ENCODE measurements around the gene GPRC5A. TPM values are rescaled to one million over a fixed set of nuclear protein-coding genes. Genes with fewer than 3 reads are reported as not detected.
A peak's percentile ranks its signal among the peaks of the same experiment; 100 is the strongest.

The GPRC5A gene
- total RNA-seq, 1 donor from 2014 or later: 4.0 TPM

- no peak overlapping the region for H3K27ac Mint-ChIP-seq
- H3K4me1 Mint-ChIP-seq (ENCODE audit: low read depth): no peaks in the 10 kb centered on the region
- no peaks in the 10 kb centered on the region for H3K9me3 Mint-ChIP-seq (ENCODE audit: low read depth)
- no peak for TF ChIP-seq CTCF (IDR thresholded peaks at IDR 0.05; ENCODE audit: unreplicated experiment)
- peaks cover 39% of the 10 kb centered on the region for H3K27me3 Mint-ChIP-seq
- DNase-seq (ENCODE audit: low spot score, unreplicated experiment): no peak
- no peaks in the 10 kb centered on the region for H3K36me3 Mint-ChIP-seq (ENCODE audit: insufficient read depth)
- H3K4me3 Mint-ChIP-seq (ENCODE audit: low read depth): no peak overlapping the region
Observed at GRCh38 chr12:12915656-12916055, 24.3 kb downstream of the GPRC5A start.

GRCh38 chr12:12916135-12916944, 25.0 kb downstream of the GPRC5A start:
- no peaks in the 10 kb centered on the region for H3K36me3 Mint-ChIP-seq (ENCODE audit: insufficient read depth)

GRCh38 chr12:12917517-12917916, 26.2 kb downstream of the GPRC5A start:
- DNase-seq (ENCODE audit: low spot score, unreplicated experiment): no peak
- no peaks in the 10 kb centered on the region for H3K36me3 Mint-ChIP-seq (ENCODE audit: insufficient read depth)
- H3K4me1 Mint-ChIP-seq (ENCODE audit: low read depth): no peaks in the 10 kb centered on the region
- H3K4me3 Mint-ChIP-seq (ENCODE audit: low read depth): no peak overlapping the region
- no peak for TF ChIP-seq CTCF (IDR thresholded peaks at IDR 0.05; ENCODE audit: unreplicated experiment)
- H3K9me3 Mint-ChIP-seq (ENCODE audit: low read depth): no peaks in the 10 kb centered on the region
- no peak overlapping the region for H3K27ac Mint-ChIP-seq
- H3K27me3 Mint-ChIP-seq: peaks cover 32% of the 10 kb centered on the region

More at GRCh38 chr12:12916135-12916944, 25.0 kb downstream of the GPRC5A start:
- peak; percentile 100 for TF ChIP-seq CTCF (IDR thresholded peaks at IDR 0.05; ENCODE audit: unreplicated experiment)
- Mint-ChIP-seq H3K4me1 (ENCODE audit: low read depth) (no peaks in the 10 kb centered on the region), H3K27ac (peak overlapping the region; percentile 10), H3K27me3 (peaks cover 39% of the 10 kb centered on the region), H3K9me3 (ENCODE audit: low read depth) (no peaks in the 10 kb centered on the region), H3K4me3 (ENCODE audit: low read depth) (no peak overlapping the region)
- DNase-seq (ENCODE audit: low spot score, unreplicated experiment): peak; percentile 91

GRCh38 chr12:12918781-12919389, 27.5 kb downstream of the GPRC5A start:
- no peak overlapping the region for H3K27ac Mint-ChIP-seq
- H3K36me3 Mint-ChIP-seq (ENCODE audit: insufficient read depth): no peaks in the 10 kb centered on the region
- no peak overlapping the region for H3K4me3 Mint-ChIP-seq (ENCODE audit: low read depth)
- no peaks in the 10 kb centered on the region for H3K9me3 Mint-ChIP-seq (ENCODE audit: low read depth)
- no peak for TF ChIP-seq CTCF (IDR thresholded peaks at IDR 0.05; ENCODE audit: unreplicated experiment)
- DNase-seq (ENCODE audit: low spot score, unreplicated experiment): no peak
- peaks cover 25% of the 10 kb centered on the region for H3K27me3 Mint-ChIP-seq
- no peaks in the 10 kb centered on the region for H3K4me1 Mint-ChIP-seq (ENCODE audit: low read depth)

GRCh38 chr12:12919666-12920435, 28.5 kb downstream of the GPRC5A start:
- no peaks in the 10 kb centered on the region for H3K4me1 Mint-ChIP-seq (ENCODE audit: low read depth)
- TF ChIP-seq CTCF (IDR thresholded peaks at IDR 0.05; ENCODE audit: unreplicated experiment): no peak
- no peak for DNase-seq (ENCODE audit: low spot score, unreplicated experiment)
- H3K27me3 Mint-ChIP-seq: peaks cover 23% of the 10 kb centered on the region
- H3K9me3 Mint-ChIP-seq (ENCODE audit: low read depth): no peaks in the 10 kb centered on the region
- H3K36me3 Mint-ChIP-seq (ENCODE audit: insufficient read depth): no peaks in the 10 kb centered on the region
- H3K4me3 Mint-ChIP-seq (ENCODE audit: low read depth): no peak overlapping the region
- H3K27ac Mint-ChIP-seq: no peak overlapping the region
